AG04449 (cell line): ENCODE results near the gene NBEA.

ENCODE experiments used
- CTCF ChIA-PET: fragments of 350-600 bp; formaldehyde crosslinking; extraction: SDS; loops from one replicate; lab custom pipeline; 2021; ENCODE audit warnings: antibody characterized with exemption; lab: Yijun Ruan, JAX
- POLR2A ChIA-PET: fragments of 400-600, 350-600 bp; formaldehyde crosslinking; extraction: SDS; loops from one replicate; lab custom pipeline; 2020; ENCODE audit warnings: antibody characterized with exemption, inconsistent platforms; lab: Yijun Ruan, JAX
- DNase-seq: peaks from one replicate; pipeline ENCODE4 v3.0.0-alpha.2; 2010; ENCODE audit warnings: low read depth, low spot score
- H3K4me3 ChIP-seq: 2 replicates; pipeline ENCODE4 v1.5.1; 2011; ENCODE audit warnings: low read depth, mild to moderate bottlenecking, control low read depth, low read length
- TF ChIP-seq, protein P1 (sequence below): IDR thresholded peaks from one replicate; pipeline ENCODE4 v1.5.1; 2011; ENCODE audit warnings: mild to moderate bottlenecking, moderate library complexity, low read length, control low read depth, inconsistent platforms; ENCODE audit not compliant: insufficient read depth; ENCODE audit errors: missing control alignments

The NBEA gene

DNA sequence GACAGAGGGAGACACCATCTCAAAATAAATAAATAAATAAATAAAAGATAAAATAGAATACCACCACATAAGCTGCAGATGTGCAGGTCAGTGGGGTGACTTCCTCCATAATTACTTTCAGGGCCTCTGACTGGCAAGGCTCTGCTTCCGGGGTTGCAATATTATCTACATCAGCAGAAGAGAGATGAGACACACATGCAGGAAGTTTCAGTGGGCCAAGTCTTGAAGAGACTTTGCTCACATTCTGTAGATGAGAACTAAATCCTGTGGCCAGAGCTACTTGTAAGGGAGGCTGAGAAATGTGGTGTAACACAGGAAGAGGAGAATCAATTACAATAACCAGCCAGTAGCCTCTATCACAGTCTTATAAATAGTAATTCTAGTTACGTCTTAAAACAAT lies 624.3 kb downstream of the NBEA start:
- H3K4me3 ChIP-seq = no peak overlapping the region
- no peak for DNase-seq
- CTCF ChIA-PET = interaction anchor here (1.3 kb wide), 2 partner anchors 14 to 154 kb away, joined by 3 read pairs; no protein-coding TSS in a partner anchor
- POLR2A ChIA-PET = no interaction called here
- TF ChIP-seq, protein P1, sequence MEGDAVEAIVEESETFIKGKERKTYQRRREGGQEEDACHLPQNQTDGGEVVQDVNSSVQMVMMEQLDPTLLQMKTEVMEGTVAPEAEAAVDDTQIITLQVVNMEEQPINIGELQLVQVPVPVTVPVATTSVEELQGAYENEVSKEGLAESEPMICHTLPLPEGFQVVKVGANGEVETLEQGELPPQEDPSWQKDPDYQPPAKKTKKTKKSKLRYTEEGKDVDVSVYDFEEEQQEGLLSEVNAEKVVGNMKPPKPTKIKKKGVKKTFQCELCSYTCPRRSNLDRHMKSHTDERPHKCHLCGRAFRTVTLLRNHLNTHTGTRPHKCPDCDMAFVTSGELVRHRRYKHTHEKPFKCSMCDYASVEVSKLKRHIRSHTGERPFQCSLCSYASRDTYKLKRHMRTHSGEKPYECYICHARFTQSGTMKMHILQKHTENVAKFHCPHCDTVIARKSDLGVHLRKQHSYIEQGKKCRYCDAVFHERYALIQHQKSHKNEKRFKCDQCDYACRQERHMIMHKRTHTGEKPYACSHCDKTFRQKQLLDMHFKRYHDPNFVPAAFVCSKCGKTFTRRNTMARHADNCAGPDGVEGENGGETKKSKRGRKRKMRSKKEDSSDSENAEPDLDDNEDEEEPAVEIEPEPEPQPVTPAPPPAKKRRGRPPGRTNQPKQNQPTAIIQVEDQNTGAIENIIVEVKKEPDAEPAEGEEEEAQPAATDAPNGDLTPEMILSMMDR = no peak

DNA sequence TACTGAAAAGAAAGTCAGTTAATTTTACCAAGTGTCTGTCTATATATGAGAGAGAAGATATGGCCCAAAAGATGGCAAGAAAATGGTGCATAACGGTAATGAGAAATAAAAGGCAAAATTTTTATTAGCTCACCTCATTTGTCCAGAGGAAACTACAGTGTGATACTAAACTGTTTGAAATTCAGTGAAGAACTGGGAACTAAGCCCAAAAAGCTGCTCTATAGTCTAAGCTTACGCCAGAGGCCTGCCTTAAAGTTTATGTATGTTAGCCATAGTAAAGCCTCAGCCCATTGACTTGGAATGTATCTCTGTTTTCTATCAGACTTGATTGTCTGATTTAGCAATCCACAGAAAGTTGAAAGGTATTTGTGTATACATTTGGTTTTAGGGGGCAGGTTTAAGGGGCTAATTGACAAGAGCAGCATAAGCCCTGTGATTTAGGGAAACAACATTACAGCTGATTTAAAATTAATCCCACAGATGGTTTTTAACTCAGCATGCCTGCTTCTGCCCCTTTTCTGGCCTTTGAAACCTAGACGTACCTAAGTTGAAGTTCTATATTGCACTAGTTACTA lies 625.4 kb downstream of the NBEA start:
- ChIA-PET POLR2A (no interaction called here), CTCF (no interaction called here)
- TF ChIP-seq, protein P1 = no peak
- H3K4me3 ChIP-seq = no peak overlapping the region
- DNase-seq = no peak

DNA sequence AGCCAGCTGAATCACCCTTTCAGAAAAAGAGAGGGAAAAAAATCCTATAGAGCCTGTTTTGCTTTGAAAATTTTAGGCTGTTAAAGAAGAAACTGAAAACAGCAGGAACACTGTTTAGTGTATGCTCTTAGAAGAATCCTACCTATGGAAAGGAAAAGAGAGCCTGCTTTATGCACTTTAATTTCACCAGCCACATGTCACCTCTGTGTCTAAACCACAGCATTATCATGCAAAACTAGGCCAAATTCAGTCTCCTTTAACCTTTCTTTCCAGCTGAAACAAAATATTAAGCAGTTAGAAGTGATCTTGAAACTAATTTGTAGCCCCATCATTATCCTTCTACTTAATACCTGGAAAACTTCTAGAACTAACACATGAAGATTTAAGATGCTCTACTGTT lies 631.6 kb downstream of the NBEA start:
- TF ChIP-seq, protein P1 = no peak
- no peak for DNase-seq
- ChIA-PET CTCF (interaction anchor here (0.9 kb wide), 1 partner anchor 148 kb away, joined by 3 read pairs; no protein-coding TSS in a partner anchor), POLR2A (no interaction called here)
- H3K4me3 ChIP-seq = no peak overlapping the region

DNA sequence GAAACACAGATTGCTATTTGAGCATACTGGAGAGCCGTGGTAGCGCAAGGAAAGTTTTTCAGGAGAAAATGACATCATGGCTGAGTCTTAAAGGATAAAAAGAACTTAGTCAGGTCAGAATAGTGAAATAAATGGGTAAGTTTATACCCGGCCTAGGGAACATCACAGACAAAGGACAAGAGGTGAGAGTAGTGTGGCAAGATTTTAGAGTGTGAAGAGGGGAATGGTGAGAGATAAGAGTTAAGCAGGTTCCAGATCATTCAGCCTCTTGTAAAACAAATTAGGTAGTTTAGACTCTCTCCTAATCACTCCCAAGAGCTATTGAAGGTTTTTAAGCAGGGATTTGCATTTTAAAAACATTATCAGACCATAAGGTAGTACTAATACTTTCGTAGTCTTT lies 650.4 kb downstream of the NBEA start:
- H3K4me3 ChIP-seq = no peak overlapping the region
- POLR2A ChIA-PET = no interaction called here
- no peak for DNase-seq
- TF ChIP-seq, protein P1 = no peak
- CTCF ChIA-PET = no interaction called here

DNA sequence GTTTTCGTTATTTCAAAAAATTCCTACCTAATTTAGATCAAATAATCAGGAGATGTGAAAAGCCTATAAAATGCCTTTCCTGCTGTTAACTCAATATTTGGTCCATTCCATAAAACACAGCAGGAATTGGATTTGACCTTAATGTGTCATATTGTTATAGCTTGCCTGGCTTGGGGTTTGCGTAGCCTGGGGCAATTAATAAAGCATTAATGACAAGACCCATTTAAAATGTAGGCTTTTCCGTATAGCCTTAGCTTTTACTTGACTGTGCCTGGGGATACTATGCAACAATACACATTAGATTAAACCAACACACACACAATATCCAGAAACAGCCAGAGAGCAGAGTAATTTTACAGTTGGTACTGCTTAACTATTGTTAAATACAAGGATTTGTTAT lies 651.6 kb downstream of the NBEA start:
- no peak for DNase-seq
- H3K4me3 ChIP-seq = no peak overlapping the region
- ChIA-PET CTCF (interaction anchor here (1.0 kb wide), 1 partner anchor 62 kb away, joined by 3 read pairs; no protein-coding TSS in a partner anchor), POLR2A (no interaction called here)
- TF ChIP-seq, protein P1 = no peak

DNA sequence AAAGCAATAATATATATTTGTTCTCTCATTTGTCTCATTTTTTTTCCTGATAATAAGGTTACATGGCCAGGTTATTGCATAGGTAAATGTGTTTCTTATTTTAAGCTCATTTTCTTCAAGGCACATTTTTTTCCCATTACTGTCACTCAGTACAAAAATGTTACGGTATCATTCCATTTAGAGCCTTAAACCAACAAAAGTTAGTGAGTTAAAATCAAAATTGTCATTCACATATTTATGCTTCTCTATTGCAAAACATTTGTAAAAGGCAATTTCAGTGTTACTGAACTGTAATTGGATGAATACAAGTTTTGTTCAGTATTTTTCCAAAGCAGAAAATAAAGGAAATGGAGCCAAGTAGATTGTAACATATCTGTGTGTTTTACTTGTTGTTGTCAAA lies 652.0 kb downstream of the NBEA start:
- TF ChIP-seq, protein P1 = no peak
- ChIA-PET CTCF (interaction anchor here (1.0 kb wide), 1 partner anchor 62 kb away, joined by 3 read pairs; no protein-coding TSS in a partner anchor), POLR2A (no interaction called here)
- no peak overlapping the region for H3K4me3 ChIP-seq
- no peak for DNase-seq
